Measurements from ENCODE around the gene POP5. TPM values are rescaled to one million over a fixed set of nuclear protein-coding genes. Genes with fewer than 3 reads are reported as not detected.
"Not testable (repeated sequence)": the region's sequence is repeated elsewhere in the genome, so short reads cannot be mapped to it uniquely, and the experiment has no call there.

The POP5 gene
- total RNA-seq, 1 donor from 2014 or later: 23.6 TPM

DNA sequence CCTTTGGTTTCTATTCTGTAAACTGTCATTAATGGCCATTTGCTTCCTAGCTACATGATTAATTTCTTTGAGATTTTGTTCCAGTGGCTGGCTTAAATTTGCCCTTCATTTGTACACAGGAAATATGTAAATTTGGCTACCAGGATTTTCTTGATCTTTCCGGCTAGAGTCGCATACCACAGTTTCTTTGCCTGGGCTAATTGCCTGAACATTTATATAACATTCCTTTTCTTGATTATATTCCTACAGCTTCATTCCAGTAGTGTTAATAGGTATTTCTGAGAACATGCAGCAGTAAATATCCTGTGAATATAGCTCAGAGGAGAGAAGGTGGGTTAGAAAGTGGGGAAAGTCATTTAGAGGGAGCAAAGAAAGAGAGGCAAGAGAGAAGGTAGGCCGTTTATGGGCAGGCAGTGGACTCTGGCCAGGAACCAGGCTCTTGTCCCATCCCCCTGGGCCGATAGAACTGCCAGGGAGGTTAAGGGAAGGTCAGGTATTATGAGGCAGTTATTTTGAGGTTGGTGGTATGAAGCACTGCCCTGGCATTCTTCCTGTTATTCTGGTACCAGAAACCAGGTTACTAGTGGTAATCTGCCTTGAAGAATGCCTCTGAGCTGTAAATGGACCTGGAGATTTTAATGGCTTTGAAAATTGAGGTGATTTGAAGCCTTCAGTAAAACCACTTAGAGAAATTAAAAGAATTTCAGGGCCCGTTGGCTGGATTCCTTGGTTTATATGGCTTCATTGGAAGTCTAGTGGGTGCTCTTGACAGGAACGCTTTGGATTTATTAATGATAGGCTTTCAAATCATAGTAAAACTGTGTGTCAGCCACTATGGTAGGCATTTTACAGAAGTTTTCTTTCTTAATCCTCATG, 42.7 kb downstream of the POP5 start:
- peak; percentile 70 to 80 for DNase-seq (ENCODE audit: low read depth in 2 of 2)

GRCh38 chr12:120537856-120538220, 43.4 kb downstream of the POP5 start:
- DNase-seq (ENCODE audit: low read depth in 2 of 2): peak in 1 of 2 donors; percentile 19

DNA sequence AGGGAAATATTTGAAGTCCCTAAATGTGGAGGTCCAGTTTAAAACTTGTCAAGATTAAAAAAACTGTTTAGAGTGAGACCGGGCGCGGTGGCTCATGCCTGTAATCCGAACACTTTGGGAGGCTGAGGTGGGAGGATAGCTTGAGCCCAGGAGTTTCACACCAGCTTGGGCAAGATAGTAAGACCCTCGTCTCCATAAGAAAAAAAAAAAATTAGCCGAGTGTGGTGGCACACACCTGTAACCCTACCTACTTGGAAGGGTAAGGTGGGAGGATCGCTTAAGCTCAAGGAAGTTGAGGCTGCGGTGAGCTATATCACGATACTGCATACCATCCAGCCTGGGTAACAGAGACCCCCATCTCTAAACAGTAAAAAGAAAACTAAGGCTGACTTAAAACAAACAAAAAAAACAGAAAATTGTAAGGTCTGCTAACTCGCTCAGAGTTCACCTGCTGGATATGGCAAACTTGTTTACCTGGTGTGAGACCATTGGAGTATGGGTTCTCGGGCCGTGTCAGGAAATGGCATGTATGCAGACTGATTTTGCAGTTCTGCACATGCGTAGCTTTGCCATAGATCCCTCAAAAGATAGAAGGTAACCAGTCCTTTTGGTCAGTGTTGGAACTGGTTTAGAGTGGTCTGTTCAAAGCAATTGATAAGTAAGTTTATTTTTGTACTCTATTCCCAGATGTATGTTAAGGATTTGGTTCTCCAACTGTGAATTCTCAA, 45.0 kb downstream of the POP5 start:
- peak in 1 of 2 donors; percentile 29 for DNase-seq (ENCODE audit: low read depth in 2 of 2)

DNA sequence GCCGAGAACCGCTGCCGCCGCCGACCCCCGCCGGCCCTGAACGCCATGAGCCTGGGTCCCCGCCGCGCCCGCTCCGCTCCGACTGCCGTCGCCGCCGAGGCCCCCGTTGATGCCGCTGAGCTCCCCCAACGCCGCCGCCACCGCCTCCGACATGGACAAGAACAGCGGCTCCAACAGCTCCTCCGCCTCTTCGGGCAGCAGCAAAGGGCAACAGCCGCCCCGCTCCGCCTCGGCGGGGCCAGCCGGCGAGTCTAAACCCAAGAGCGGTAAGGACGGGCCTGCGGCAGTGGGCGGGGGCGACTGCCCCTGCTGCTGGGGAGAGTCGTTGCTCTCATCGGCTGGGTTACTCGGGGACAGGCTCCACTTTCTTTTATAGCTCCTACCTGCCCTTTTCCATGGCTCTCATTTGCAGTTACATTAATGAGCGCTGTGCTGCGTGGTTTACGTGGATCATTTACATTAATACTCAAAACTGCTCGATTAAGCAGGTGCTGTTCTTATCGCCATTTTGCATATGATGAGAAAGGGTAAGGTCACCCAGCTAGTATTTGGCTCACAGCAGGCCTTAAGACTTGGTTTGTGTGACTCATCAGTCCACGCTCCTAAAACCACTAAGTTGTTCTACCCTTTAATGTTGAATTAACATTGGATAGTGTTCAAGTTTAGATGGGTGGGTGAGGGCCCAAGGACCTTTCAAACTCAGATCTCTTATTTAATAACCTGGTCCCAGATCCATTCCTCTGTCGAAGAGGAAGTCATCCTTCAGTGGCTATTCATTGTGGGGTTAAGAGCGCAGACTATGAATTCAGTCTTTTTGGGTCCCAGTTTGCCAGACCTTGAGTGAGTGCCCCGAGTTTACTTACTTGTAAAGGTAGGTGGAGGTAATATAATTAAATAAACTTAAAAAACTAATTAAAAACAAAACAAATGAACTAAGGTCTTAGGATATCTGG, 46.2 kb downstream of the POP5 start:
- DNase-seq (ENCODE audit: low read depth in 2 of 2): peak; percentile 69 to 84

DNA sequence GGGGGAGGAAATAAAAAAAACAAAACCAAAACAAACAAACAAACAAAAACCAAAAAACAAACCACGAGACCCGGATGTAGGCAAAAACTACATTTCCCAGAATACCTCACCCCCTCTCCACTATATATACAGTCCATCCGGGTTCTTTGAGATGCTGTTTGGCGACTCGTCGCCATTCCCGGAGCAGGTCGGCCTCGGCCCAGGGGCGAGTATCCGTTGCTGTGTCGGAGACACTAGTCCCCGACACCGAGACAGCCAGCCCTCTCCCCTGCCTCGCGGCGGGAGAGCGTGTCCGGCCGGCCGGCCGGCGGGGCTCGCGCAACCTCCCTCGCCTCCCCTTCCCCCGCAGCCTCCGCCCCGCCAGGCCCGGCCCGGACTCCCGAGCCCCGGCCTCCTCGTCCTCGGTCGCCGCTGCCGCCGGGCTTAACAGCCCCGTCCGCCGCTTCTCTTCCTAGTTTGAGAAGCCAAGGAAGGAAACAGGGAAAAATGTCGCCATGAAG, 46.9 kb downstream of the POP5 start, which contains the start of gene RNF10:
Gene RNF10 (plus strand): TSS at position 154 of the 500 bp plus-strand sequence. CDS start 456 bp downstream, outside the sequence.
- peak; percentile 90 to 91 for DNase-seq (ENCODE audit: low read depth in 2 of 2)

DNA sequence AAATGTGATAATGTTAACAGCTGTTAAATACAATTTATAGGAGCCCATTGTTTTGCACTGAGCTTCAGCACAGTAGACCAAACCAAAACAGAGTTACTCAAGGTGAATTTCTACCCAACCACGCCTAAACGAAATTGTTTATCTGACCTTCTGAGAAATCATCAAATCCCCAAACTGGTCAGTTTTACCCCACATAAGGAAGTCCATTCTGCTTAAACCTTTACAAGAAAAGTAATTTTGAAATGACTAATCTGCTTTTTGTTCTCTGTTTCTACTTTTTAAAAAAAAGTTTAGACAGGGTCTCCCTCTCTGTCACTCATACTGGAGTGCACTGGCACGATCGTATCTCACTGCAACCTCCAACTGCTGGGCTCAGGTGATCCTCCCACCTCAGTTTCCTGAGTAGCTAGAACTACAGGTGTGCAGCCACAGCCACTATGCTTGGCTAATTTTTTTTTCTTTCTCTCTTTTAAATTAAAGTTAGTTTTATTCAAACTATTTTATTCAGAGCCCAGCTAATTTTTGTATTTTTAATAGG, 48.4 kb downstream of the POP5 start:
- no peak for DNase-seq (ENCODE audit: low read depth in 2 of 2)

DNA sequence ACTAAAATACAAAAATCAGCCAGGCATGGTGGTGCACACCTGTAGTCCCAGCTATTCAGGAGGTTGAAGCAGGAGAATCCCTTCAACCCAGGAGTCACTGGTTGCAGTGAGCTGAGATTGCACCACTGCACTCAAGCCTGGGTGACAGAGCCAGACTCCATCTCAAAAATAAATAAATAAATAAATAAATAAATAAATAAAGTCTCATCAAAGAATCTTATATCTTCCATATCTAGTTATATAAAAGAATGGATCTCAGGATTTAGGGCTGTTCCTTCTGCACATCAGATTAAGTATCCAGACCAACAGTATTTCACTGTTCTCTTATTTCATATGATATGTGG, 50.8 kb downstream of the POP5 start:
- not testable (repeated sequence) for DNase-seq (ENCODE audit: low read depth in 2 of 2)

DNA sequence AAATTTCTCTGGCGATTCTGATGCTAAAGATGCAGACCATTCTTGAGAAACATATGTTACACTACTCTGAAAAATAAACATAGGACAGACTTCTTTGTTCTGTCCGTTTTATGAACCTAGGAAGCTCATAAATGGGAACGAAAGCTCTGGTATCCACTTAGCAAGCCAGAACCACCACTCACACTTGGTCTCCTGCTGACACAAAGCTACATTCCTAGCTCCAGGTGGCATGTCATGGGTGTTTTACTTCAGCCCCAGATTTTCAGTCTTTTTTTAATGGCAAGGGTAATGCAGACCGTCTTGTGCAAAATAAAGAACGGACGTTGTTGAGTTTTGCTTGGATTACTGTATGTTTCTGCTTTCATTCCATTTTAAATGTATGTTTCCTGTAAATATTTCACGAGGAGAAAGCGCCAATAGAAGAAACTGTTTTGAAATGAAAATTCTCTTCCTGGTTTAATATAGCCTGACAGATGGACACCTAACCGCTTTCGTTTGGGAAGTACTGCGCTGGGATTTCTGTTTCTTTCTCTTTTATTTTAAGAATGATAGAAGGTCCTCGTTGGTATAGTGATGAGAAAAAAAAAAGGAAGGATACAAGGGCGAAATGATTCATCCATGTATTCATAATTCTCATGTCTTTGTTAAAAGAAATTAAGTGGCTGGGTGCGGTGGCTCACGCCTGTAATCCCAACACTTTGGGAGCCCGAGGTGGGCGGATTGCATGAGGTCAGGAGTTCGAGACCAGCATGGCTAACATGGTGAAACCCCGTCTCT, 51.4 kb downstream of the POP5 start:
- peak; percentile 68 to 72 for DNase-seq (ENCODE audit: low read depth in 2 of 2)

- DNase-seq (ENCODE audit: low read depth in 2 of 2): peak; percentile 92 to 93
These were observed 52.2 kb downstream of the POP5 start, which contains the start of gene COQ5 for GRCh38 chr12:120528861-120529525. TSS of gene COQ5 (minus strand) at chr12:120529158. CDS start at chr12:120529141, 17 bp downstream.

Other genes starting within 250 kb of the POP5 start
- gene MSI1, start 212.2 kb downstream of the POP5 start, total RNA-seq: not detected in 2 replicates
- gene COX6A1, start 143.3 kb downstream of the POP5 start, total RNA-seq: 494 and 598 TPM in 2 replicates
- gene TRIAP1, start 135.0 kb downstream of the POP5 start, total RNA-seq: 26.0 and 30.5 TPM in 2 replicates
- gene GATC, start 135.0 kb downstream of the POP5 start, total RNA-seq: 12.6 and 17.5 TPM in 2 replicates
- 220 and 239 TPM in 2 replicates for gene SRSF9, start 111.7 kb downstream of the POP5 start, total RNA-seq
- gene DYNLL1, start 85.3 kb downstream of the POP5 start, total RNA-seq: 189 and 344 TPM in 2 replicates
- gene COQ5, start 52.2 kb downstream of the POP5 start, total RNA-seq: 19.0 and 21.8 TPM in 2 replicates
- 90.2 and 127 TPM in 2 replicates for gene RNF10, start 47.0 kb downstream of the POP5 start, total RNA-seq
- gene CABP1, start 59.2 kb upstream of the POP5 start, total RNA-seq: under 0.01 TPM in 1 of 2 replicates, not detected in the other
- gene MLEC, start 105.7 kb upstream of the POP5 start, total RNA-seq: 27.4 and 32.0 TPM in 2 replicates
- gene UNC119B, start 129.1 kb upstream of the POP5 start, total RNA-seq: 13.5 and 14.3 TPM in 2 replicates
- gene ACADS, start 144.4 kb upstream of the POP5 start, total RNA-seq: 21.4 and 23.0 TPM in 2 replicates

All from lung microvascular endothelial cell (primary cell).